HepG2 (cell line): ENCODE measurements around the gene AHCYL1. TPM values are rescaled to one million over a fixed set of nuclear protein-coding genes. Genes with fewer than 3 reads are reported as not detected.

Experiments
- ATAC-seq: fragments of 200-7000 bp; cut with Tn5 transposase; 3 replicates; pipeline ENCODE4 v1.9.1; 2020; ENCODE audit warnings: mild to moderate bottlenecking, moderate library complexity
- BruUV-seq: library from RNA; stranded (reverse); fragments of 400-500 nt; replicated peaks from 2 replicates; lab custom pipeline; 2021; lab: Mats Ljungman, UMichigan
- CTCF ChIA-PET: fragments of 300-600 bp; formaldehyde crosslinking; extraction: SDS; loops from one replicate; lab custom pipeline; 2021; ENCODE audit warnings: low total read pairs, inconsistent platforms, low intra/inter-chr PET ratio; lab: Yijun Ruan, JAX
- POLR2A ChIA-PET: fragments of 350-600 bp; sonication (Branson Sonifier 250); formaldehyde crosslinking; loops from one replicate; lab custom pipeline; 2020; ENCODE audit warnings: antibody characterized with exemption, inconsistent platforms; lab: Yijun Ruan, JAX
- DNase-seq: peaks from one replicate; pipeline ENCODE4 v3.0.0-alpha.2; 2015; ENCODE audit warnings: low spot score
- FAIRE-seq: peaks from 3 replicates; lab custom pipeline; 2011; peaks lifted over from hg19 to GRCh38; lab: Jason Lieb, UNC
- H2AFZ ChIP-seq: one replicate; pipeline ENCODE4 v1.6.1; 2011; ENCODE audit warnings: low read length, inconsistent platforms
- H3K27ac ChIP-seq: fragments of 300-600 bp; 3 replicates; pipeline ENCODE4 v1.8.0; 2011; ENCODE audit warnings: mixed run types, mild to moderate bottlenecking, mixed read lengths, low read length, inconsistent platforms; ENCODE audit not compliant: insufficient read depth; ENCODE audit errors: extremely low read length
- H3K27me3 ChIP-seq, 2 experiments: fragments of 200-600 bp in 1 of 2; 2 replicates in 1 of 2; 3 replicates in 1 of 2; pipeline versions ENCODE4 v1.6.0 to v1.8.0; 2011; ENCODE audit warnings: low read length in 2 of 2, mild to moderate bottlenecking in 2 of 2, moderate library complexity in 2 of 2, inconsistent platforms in 1 of 2; ENCODE audit not compliant: insufficient read depth in 2 of 2, control insufficient read depth in 1 of 2
- H3K36me3 ChIP-seq, 2 experiments: fragments of 200-600 bp in 1 of 2; replicated peaks in 1 of 2; 2 replicates in 1 of 2; 3 replicates in 1 of 2; pipeline versions ENCODE4 v1.5.1 to v1.8.0; 2011; ENCODE audit warnings: low read length in 2 of 2, inconsistent platforms in 1 of 2; ENCODE audit not compliant: insufficient read depth in 2 of 2, control insufficient read depth in 1 of 2
- H3K4me1 ChIP-seq: 2 replicates; pipeline ENCODE4 v1.5.1; 2012; ENCODE audit warnings: low read length, inconsistent platforms; ENCODE audit not compliant: insufficient read depth
- H3K4me2 ChIP-seq: 2 replicates; pipeline ENCODE4 v1.6.0; 2011; ENCODE audit warnings: low read depth, low read length, inconsistent platforms
- H3K4me3 ChIP-seq, 3 experiments: fragments of 200-600 bp in 1 of 3; sonication (generic), shearing (Covaris generic) in 1 of 3; replicated peaks in 1 of 3; 2 replicates each; pipeline ENCODE4 v1.5.1; 2011 to 2016; ENCODE audit warnings: low read length in 3 of 3, inconsistent platforms in 2 of 3, low read depth in 2 of 3, mild to moderate bottlenecking in 2 of 3, control low read depth in 1 of 3, mixed read lengths in 1 of 3; ENCODE audit not compliant: insufficient read depth in 1 of 3
- H3K79me2 ChIP-seq: one replicate; pipeline ENCODE4 v1.6.1; 2011; ENCODE audit warnings: low read length, inconsistent platforms; ENCODE audit not compliant: insufficient read depth
- H3K9ac ChIP-seq: 2 replicates; pipeline ENCODE4 v1.6.0; 2011; ENCODE audit warnings: mild to moderate bottlenecking, low read depth, low read length, inconsistent platforms; ENCODE audit not compliant: insufficient read depth
- H3K9me3 ChIP-seq: 2 replicates; pipeline ENCODE4 v1.5.1; 2012; ENCODE audit warnings: mild to moderate bottlenecking, low read length
- H4K20me1 ChIP-seq: 2 replicates; pipeline ENCODE4 v1.6.0; 2011; ENCODE audit warnings: inconsistent platforms, mild to moderate bottlenecking, low read length, moderate library complexity; ENCODE audit not compliant: insufficient read depth
- AGO2 ChIP-seq: fragments of 200-400 bp; formaldehyde crosslinking; optimal IDR thresholded peaks from 2 replicates; pipeline ENCODE3; 2017; ENCODE audit warnings: mild to moderate bottlenecking, low read depth, low read length, moderate library complexity
- ARID5B ChIP-seq: IDR thresholded peaks from 2 replicates; pipeline ENCODE4 v1.4.0; 2020; ENCODE audit warnings: mild to moderate bottlenecking, missing genetic modification reagents
- ATF2 ChIP-seq: sonication (generic); formaldehyde crosslinking; IDR thresholded peaks from 2 replicates; pipeline ENCODE4 v1.4.0; 2020; ENCODE audit warnings: missing genetic modification reagents
- GLI4 ChIP-seq: sonication (generic); formaldehyde crosslinking; IDR thresholded peaks from 2 replicates; pipeline ENCODE4 v1.5.1; 2020; ENCODE audit warnings: missing genetic modification reagents, mild to moderate bottlenecking, moderate library complexity, borderline replicate concordance
- KAT2B ChIP-seq: fragments of 150-350 bp; IDR thresholded peaks from 2 replicates; pipeline ENCODE4 v1.6.1; 2014; ENCODE audit warnings: low read depth, low read length, borderline replicate concordance
- MAZ ChIP-seq, 2 experiments: sonication (generic) in 1 of 2; formaldehyde crosslinking in 1 of 2; IDR thresholded peaks; 2 replicates each; pipeline versions ENCODE4 v1.5.0 to v1.6.1; 2012 to 2020; ENCODE audit warnings: low read depth in 2 of 2, mild to moderate bottlenecking in 2 of 2, borderline replicate concordance in 1 of 2, improper control_type of control experiment in 1 of 2, low read length in 1 of 2, missing genetic modification reagents in 1 of 2, moderate library complexity in 1 of 2
- MEIS1 ChIP-seq: sonication (generic); formaldehyde crosslinking; IDR thresholded peaks from 2 replicates; pipeline ENCODE4 v1.9.0; 2021; ENCODE audit warnings: mild to moderate bottlenecking, missing genetic modification reagents, moderate library complexity, borderline replicate concordance
- ONECUT2 ChIP-seq: sonication (generic); formaldehyde crosslinking; IDR thresholded peaks from 2 replicates; pipeline ENCODE4 v1.4.0; 2020; ENCODE audit warnings: missing genetic modification reagents
- SALL2 ChIP-seq: sonication (generic); formaldehyde crosslinking; IDR thresholded peaks from 2 replicates; pipeline ENCODE4 v1.8.1; 2023; ENCODE audit warnings: mild to moderate bottlenecking, missing genetic modification reagents, inconsistent platforms
- SIX1 ChIP-seq: sonication (generic); formaldehyde crosslinking; IDR thresholded peaks from 2 replicates; pipeline ENCODE4 v1.4.0; 2020; ENCODE audit warnings: missing genetic modification reagents, borderline replicate concordance
- SMYD3 ChIP-seq: sonication (generic); formaldehyde crosslinking; IDR thresholded peaks from 2 replicates; pipeline ENCODE4 v1.8.1; 2023; ENCODE audit warnings: mild to moderate bottlenecking, missing genetic modification reagents
- THYN1 ChIP-seq: sonication (generic); formaldehyde crosslinking; IDR thresholded peaks from 2 replicates; pipeline ENCODE4 v1.8.1; 2023; ENCODE audit warnings: low read depth, mild to moderate bottlenecking, moderate library complexity, missing genetic modification reagents, borderline replicate concordance
- YEATS4 ChIP-seq: sonication (generic); formaldehyde crosslinking; IDR thresholded peaks from 2 replicates; pipeline ENCODE4 v1.4.0; 2020; ENCODE audit warnings: missing genetic modification reagents, borderline replicate concordance
- ZNF136 ChIP-seq: sonication (generic); formaldehyde crosslinking; IDR thresholded peaks from 2 replicates; pipeline ENCODE4 v1.8.1; 2022; ENCODE audit warnings: low read depth, mild to moderate bottlenecking, moderate library complexity, missing genetic modification reagents
- ZNF205 ChIP-seq: IDR thresholded peaks from 2 replicates; pipeline ENCODE4 v1.6.1; 2018; ENCODE audit warnings: missing biosample characterization, missing genetic modification reagents
- ZNF225 ChIP-seq: sonication (generic); formaldehyde crosslinking; IDR thresholded peaks from 2 replicates; pipeline ENCODE4 v1.4.0; 2020; ENCODE audit warnings: mild to moderate bottlenecking, missing genetic modification reagents
- ZNF577 ChIP-seq: sonication (generic); formaldehyde crosslinking; IDR thresholded peaks from 2 replicates; pipeline ENCODE4 v1.4.0; 2020; ENCODE audit warnings: mild to moderate bottlenecking, low read depth, missing genetic modification reagents, borderline replicate concordance
- ZNF674 ChIP-seq: sonication (generic); formaldehyde crosslinking; IDR thresholded peaks from 2 replicates; pipeline ENCODE4 v1.5.0; 2020; ENCODE audit warnings: low read depth, mild to moderate bottlenecking, missing genetic modification reagents
- ZNF781 ChIP-seq: sonication (generic); formaldehyde crosslinking; IDR thresholded peaks from 2 replicates; pipeline ENCODE4 v1.5.1; 2020; ENCODE audit warnings: borderline replicate concordance, mild to moderate bottlenecking, missing genetic modification reagents; ENCODE audit errors: not compliant biosample characterization
- WGBS: methylation state at CpG from one replicate; pipeline ENCODE4 v1.1.6; 2017; ENCODE audit warnings: low lambda C conversion rate; 5-methylcytosine and 5-hydroxymethylcytosine counted together
- in situ Hi-C: cut with HindIII; loops from 2 replicates; pipeline ENCODE4 v1.10.0; 2017; ENCODE audit warnings: low pct_unique_long_range_greater_than_20kb; ENCODE audit not compliant: extremely low pct_ligation_motif_present
- intact Hi-C: fragments of 100-400 bp; cut with micrococcal nuclease; formaldehyde crosslinking; loops from one replicate; pipeline ENCODE4 v1.10.0; 2022; ENCODE audit not compliant: unreplicated experiment
- polyA plus RNA-seq, 8 experiments: library from polyadenylated mRNA; depleted of rRNA in 3 of 8; stranded (reverse) in 7 of 8; unstranded in 1 of 8; fragments of >200 nt; fragmentation: Illumina TruSeq in 4 of 8; extraction: Trizol in 4 of 8; gene quantifications; 2 replicates each; pipeline versions ENCODE4 v1.2.1 to v1.2.3, GENCODE V29; 2011 to 2016; ENCODE audit warnings: low read depth in 4 of 8, missing spikeins in 1 of 8, mixed read lengths in 1 of 8; ENCODE audit not compliant: insufficient read depth in 1 of 8
- total RNA-seq, 5 experiments: library from RNA; depleted of rRNA; stranded (reverse); fragments of >200 nt; fragmentation: Illumina TruSeq; extraction: Trizol; gene quantifications; 2 replicates each; pipeline ENCODE4 v1.2.3, GENCODE V29; 2016; ENCODE audit warnings: low read depth in 1 of 5

The AHCYL1 gene
- total and polyA plus RNA-seq, 2 of the 13 experiments (the other 11 are each of a cell fraction or from before 2014, with no cell fraction given): 40.9 to 76.3 TPM

DNA sequence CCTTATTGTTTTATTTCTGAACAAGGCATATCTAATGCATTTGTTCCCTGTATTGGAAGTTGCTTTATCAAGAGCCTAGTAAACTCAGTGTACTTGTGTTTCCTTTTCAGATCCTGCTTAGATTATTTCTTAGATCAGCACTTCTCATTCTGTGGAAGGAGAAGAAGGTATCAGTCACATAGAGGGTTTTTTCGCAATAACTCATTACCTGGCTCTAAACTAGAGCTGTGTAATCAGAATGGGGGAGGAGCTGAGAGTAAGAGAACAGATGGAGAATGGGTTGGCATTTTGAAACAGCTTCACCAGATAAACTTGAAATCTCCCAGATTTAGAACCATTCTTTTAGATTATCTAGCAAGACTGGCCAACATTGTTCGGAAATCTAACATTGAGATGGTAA, 11.0 kb downstream of the AHCYL1 start (continued):
- TF ChIP-seq ARID5B: no peak
- TF ChIP-seq ZNF674 (CRISPR knock-in tag): no peak
- TF ChIP-seq, all 625 proteins: peak for 0

DNA sequence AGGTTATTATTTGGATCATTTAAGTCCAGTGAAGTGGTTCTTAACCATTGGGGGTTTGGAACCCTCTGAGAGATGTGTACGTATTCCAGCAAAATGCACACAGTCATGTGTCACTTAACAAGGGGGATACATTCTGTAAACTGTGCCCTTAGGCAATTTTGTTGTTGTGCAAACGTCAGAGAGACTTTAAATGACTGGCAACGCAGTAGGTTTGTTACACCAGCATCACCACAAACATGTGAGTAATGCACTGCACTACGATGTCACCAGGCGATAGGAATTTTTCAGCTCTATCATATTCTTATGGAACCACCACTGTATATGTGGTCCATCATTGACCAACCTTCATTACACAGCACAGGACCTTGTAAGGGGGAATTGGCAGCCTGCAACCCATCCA, 11.9 kb downstream of the AHCYL1 start:
- Histone ChIP-seq H3K4me1 (peaks cover 18% of the 10 kb centered on the region), H3K4me3 (no peak overlapping the region), H3K79me2 (peaks cover 37% of the 10 kb centered on the region), H3K4me2 (no peak overlapping the region), H3K9me3 (no peaks in the 10 kb centered on the region), H3K9ac (no peak overlapping the region), H4K20me1 (peaks cover 8% of the 10 kb centered on the region), H3K36me3 (peaks cover 6 to 12% of the 10 kb centered on the region in 2 experiments; a peak in 4 of 5 replicates), H3K27ac (no peak overlapping the region), H3K27me3 (no peaks in the 10 kb centered on the region), H2AFZ (no peak overlapping the region)
- FAIRE-seq (no peak), ATAC-seq (no peak), DNase-seq (no peak)
- no TSS peak for BruUV-seq
- intact Hi-C loops (no loop called here), in situ Hi-C loops (no loop called here)
- ChIA-PET CTCF (no interaction called here), POLR2A (no interaction called here)
- 97% methylated on average over 5 of the region's 5 CpGs for WGBS
- no peak for TF ChIP-seq ZNF136
- TF ChIP-seq MEIS1 (CRISPR knock-in tag): no peak
- no peak for TF ChIP-seq ATF2 (CRISPR knock-in tag)
- TF ChIP-seq AGO2: no peak
- TF ChIP-seq ZNF577 (CRISPR knock-in tag): no peak
- TF ChIP-seq SALL2 (CRISPR knock-in tag): no peak
- TF ChIP-seq ONECUT2: no peak
- no peak for TF ChIP-seq THYN1 (CRISPR knock-in tag)
- no peak for TF ChIP-seq SIX1 (CRISPR knock-in tag)
- no peak for TF ChIP-seq MAZ (IDR thresholded peaks at IDR 0.05; ENCODE audit: borderline replicate concordance, low read depth, low read length)
- no peak for TF ChIP-seq MAZ (CRISPR knock-in tag; IDR thresholded peaks at IDR 0.05; ENCODE audit: low read depth)
- TF ChIP-seq YEATS4 (CRISPR knock-in tag): no peak
- no peak for TF ChIP-seq ZNF205
- no peak for TF ChIP-seq GLI4
- TF ChIP-seq ZNF781 (CRISPR knock-in tag): no peak
- no peak for TF ChIP-seq ZNF225 (CRISPR knock-in tag)
- TF ChIP-seq KAT2B: no peak
- TF ChIP-seq SMYD3 (CRISPR knock-in tag): no peak
